Activated CD8-positive, alpha-beta T cell treated with anti-CD3 and anti-CD28 coated beads for 36 hours (primary cell): ENCODE data around the gene KCTD5. TPM values are rescaled to one million over a fixed set of nuclear protein-coding genes. Genes with fewer than 3 reads are reported as not detected.

ENCODE experiments used
- ATAC-seq: fragments of 200-7000 bp; cut with Tn5 transposase; one replicate; pipeline ENCODE4 v1.10.0; 2021; ENCODE audit warnings: mild to moderate bottlenecking, moderate library complexity
- CTCF ChIA-PET: fragments of 350-600 bp; sonication (Branson Sonifier 250); formaldehyde crosslinking; loops from one replicate; lab custom pipeline; 2021; ENCODE audit warnings: antibody characterized with exemption; lab: Charles Lee
- POLR2A ChIA-PET: fragments of 350-600 bp; sonication (Branson Sonifier 250); formaldehyde crosslinking; loops from one replicate; lab custom pipeline; 2021; ENCODE audit warnings: antibody characterized with exemption; lab: Charles Lee
- DNase-seq: peaks from one replicate; pipeline ENCODE4 v3.0.0-alpha.2; 2020
- H3K27ac Mint-ChIP-seq: one replicate; pipeline ENCODE4 v1.8.0; 2021; ENCODE audit warnings: mild to moderate bottlenecking, mixed read lengths
- H3K27me3 Mint-ChIP-seq: one replicate; pipeline ENCODE4 v1.8.0; 2021; ENCODE audit warnings: mixed read lengths
- H3K36me3 Mint-ChIP-seq: one replicate; pipeline ENCODE4 v1.8.0; 2021; ENCODE audit warnings: low read depth, mixed read lengths
- H3K4me1 Mint-ChIP-seq: one replicate; pipeline ENCODE4 v1.8.0; 2021; ENCODE audit warnings: low read depth, mixed read lengths
- H3K4me3 Mint-ChIP-seq: one replicate; pipeline ENCODE4 v1.8.0; 2021; ENCODE audit warnings: mild to moderate bottlenecking, moderate library complexity, mixed read lengths
- H3K9me3 Mint-ChIP-seq: one replicate; pipeline ENCODE4 v1.8.0; 2021; ENCODE audit warnings: mixed read lengths
- intact Hi-C: fragments of 100-400 bp; cut with micrococcal nuclease; formaldehyde crosslinking; loops from one replicate; pipeline ENCODE4 v1.10.0; 2022
- total RNA-seq, 2 experiments: library from RNA; stranded (reverse); gene quantifications; one replicate each; pipeline ENCODE4 v1.2.3, GENCODE V29; 2021
- TF ChIP-seq, protein P1 (sequence below): fragments of 200-600 bp; IDR thresholded peaks from one replicate; pipeline ENCODE4 v1.8.0; 2022; ENCODE audit warnings: antibody characterized with exemption, mild to moderate bottlenecking

Gene KCTD5
- total RNA-seq, 2 experiments from 2014 or later, result 26.0 to 27.3 TPM

DNA sequence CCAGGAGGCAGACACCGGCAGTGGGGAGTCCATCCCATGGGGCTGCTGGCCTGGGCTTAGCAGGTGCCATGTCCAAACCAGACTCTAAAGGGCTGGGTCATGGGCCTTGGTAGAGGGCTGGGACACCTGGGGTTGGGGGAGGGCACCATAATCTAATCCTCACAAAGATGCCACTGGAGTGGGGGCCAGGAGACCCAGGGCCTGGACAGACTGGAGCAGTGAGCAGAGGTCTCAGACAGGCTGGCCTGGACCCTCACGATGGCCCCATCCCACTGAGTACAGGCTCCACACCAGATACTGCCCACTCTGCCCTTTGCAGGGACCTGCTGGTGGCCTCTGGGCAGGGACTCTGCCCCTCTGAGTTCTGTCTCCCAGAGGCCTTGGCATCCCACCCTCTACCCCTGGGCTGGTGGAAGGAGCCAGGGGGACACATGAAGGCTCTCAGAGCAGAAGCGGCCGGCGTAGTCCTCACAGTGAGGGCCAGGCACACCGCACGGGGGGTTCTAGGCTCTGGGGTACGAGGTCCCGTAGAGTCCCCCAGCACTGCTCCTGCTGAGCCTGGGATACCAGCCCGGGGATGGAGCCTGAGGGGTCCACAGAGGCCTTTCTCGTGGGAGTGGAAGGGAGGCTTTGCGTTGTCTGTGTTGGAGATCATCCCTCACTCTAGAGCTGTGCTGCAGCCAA lies 60.1 kb downstream of the KCTD5 start:
- Mint-ChIP-seq H3K27me3 (no peaks in the 10 kb centered on the region), H3K36me3 (no peaks in the 10 kb centered on the region), H3K27ac (no peak overlapping the region), H3K9me3 (no peaks in the 10 kb centered on the region), H3K4me3 (no peak overlapping the region), H3K4me1 (no peaks in the 10 kb centered on the region)
- POLR2A ChIA-PET, result interaction anchor here (1.0 to 1.1 kb wide), 4 partner anchors 9 to 24 kb away, joined by 3 to 5 read pairs (median 3); partner anchors contain the start of gene SRRM2
- ATAC-seq (no peak), DNase-seq (no peak)
- CTCF ChIA-PET, result no interaction called here
- TF ChIP-seq, protein P1, sequence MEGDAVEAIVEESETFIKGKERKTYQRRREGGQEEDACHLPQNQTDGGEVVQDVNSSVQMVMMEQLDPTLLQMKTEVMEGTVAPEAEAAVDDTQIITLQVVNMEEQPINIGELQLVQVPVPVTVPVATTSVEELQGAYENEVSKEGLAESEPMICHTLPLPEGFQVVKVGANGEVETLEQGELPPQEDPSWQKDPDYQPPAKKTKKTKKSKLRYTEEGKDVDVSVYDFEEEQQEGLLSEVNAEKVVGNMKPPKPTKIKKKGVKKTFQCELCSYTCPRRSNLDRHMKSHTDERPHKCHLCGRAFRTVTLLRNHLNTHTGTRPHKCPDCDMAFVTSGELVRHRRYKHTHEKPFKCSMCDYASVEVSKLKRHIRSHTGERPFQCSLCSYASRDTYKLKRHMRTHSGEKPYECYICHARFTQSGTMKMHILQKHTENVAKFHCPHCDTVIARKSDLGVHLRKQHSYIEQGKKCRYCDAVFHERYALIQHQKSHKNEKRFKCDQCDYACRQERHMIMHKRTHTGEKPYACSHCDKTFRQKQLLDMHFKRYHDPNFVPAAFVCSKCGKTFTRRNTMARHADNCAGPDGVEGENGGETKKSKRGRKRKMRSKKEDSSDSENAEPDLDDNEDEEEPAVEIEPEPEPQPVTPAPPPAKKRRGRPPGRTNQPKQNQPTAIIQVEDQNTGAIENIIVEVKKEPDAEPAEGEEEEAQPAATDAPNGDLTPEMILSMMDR, result no peak
- intact Hi-C loops, result no loop called here

DNA sequence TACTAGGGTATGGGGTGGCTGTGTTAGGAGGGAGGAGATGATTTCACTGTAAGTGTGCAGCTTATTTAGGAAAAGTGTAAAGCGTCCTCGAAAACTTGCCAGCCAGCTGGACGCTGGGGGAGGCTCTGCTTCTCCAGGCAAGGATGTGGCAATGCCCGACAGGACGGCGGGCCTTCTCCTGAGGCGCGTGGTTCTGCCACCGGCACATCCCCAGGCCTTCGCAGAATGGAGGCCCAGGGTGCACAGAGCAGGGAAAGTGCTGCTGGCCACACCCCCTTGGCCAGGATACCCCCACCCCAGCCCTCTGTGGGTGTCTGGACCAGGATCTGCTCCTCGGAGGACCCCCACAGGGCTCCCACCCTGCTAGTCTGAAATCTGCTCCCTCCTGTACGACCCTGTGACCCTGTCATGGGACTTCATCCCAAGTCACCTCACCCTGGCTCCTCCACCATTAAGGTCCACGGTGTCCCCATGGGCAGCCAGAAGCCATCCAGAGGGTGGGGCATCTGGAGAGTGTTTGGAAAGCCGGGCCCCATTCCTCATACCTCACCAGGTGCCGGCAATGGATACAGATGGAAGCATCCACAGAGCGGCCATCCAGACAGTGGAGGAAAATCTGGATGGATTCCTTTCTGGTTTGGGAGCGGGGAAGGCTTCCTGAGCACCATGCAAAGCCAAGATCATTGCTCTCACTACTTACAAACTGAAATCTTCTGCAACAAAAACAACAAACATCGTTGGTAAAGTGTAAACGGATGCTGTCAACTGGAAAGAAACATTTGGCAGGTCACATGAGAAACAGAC lies 60.9 kb downstream of the KCTD5 start:
- Mint-ChIP-seq H3K9me3 (no peaks in the 10 kb centered on the region), H3K36me3 (no peaks in the 10 kb centered on the region), H3K27me3 (no peaks in the 10 kb centered on the region), H3K27ac (no peak overlapping the region), H3K4me3 (no peak overlapping the region), H3K4me1 (no peaks in the 10 kb centered on the region)
- TF ChIP-seq, protein P1, result no peak
- intact Hi-C loops, result no loop called here
- DNase-seq (no peak), ATAC-seq (no peak)
- CTCF ChIA-PET, result no interaction called here
- POLR2A ChIA-PET, result interaction anchor here (1.0 kb wide), 1 partner anchor 8 kb away, joined by 5 read pairs; the partner anchor contains the start of gene SRRM2

DNA sequence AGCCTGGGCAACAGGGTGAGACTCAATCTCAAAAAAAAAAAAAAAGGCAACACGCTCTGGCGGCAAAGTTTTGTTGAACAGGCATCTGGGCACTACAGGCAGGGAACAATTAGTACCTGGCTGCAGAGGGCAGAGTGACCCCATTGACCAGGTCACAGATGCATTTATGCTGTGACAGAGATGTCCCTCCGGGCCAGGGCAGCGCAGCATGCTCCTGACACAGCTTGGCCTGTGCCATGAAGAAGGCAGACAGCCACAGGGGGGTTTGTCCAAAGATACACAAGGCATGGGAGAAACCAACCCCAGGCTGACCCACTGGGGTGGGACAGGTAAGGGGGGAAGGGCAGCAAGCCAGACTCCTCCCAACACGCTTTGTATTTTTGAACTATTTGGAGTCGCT lies 62.4 kb downstream of the KCTD5 start:
- Mint-ChIP-seq H3K27me3 (no peaks in the 10 kb centered on the region), H3K4me1 (peaks cover 2% of the 10 kb centered on the region), H3K36me3 (peaks cover 2% of the 10 kb centered on the region), H3K27ac (no peak overlapping the region), H3K9me3 (no peaks in the 10 kb centered on the region), H3K4me3 (no peak overlapping the region)
- no peak for DNase-seq
- no peak for ATAC-seq
- ChIA-PET POLR2A (no interaction called here), CTCF (no interaction called here)
- intact Hi-C loops, result no loop called here
- TF ChIP-seq, protein P1, result no peak

DNA sequence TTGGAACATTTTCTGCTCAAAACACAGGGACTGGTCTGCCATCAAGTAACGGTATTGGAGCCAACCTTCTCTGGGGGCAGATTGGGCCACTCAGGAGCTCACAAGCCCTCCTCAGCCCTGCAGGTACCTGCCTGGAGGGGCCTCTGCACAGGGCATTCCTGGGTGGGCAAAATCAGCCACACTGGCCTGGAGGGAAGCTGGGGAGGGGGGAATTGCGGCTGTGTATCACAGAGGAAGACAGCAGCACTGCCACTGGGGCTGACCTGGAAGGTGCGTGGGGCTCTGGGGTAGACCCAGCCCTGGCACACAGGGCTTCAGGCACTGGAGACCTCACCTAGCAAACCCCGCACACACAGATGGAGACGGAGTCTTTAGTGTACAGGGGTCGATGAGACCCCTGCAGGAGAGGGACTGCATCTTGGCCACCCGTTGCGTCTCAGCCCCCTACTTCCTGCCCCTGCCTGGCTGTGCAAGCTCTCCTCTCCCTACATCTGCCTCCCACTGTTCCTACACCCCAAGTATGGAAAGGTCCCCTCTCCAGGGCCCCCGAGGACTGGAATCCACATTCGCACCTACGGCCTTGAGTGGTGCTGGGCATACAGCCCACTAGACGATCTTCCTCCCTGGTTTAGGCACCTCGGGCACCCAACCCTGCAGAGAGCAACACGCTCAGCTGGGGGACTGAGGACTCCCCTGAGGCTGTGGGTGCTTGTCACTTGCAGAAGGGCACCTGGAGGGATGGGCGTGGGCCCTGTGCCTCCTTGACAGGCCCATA lies 63.0 kb downstream of the KCTD5 start:
- intact Hi-C loops, result no loop called here
- CTCF ChIA-PET, result no interaction called here
- H3K9me3 Mint-ChIP-seq, result no peaks in the 10 kb centered on the region
- TF ChIP-seq, protein P1, result no peak
- peaks cover 2% of the 10 kb centered on the region for H3K4me1 Mint-ChIP-seq
- no peak overlapping the region for H3K4me3 Mint-ChIP-seq
- no peak for DNase-seq
- peaks cover 5% of the 10 kb centered on the region for H3K36me3 Mint-ChIP-seq
- ATAC-seq, result no peak
- POLR2A ChIA-PET, result no interaction called here
- no peak overlapping the region for H3K27ac Mint-ChIP-seq
- no peaks in the 10 kb centered on the region for H3K27me3 Mint-ChIP-seq
